CD14-positive monocyte (primary cell): Measurements from ENCODE around the gene TAF7. TPM values are rescaled to one million over a fixed set of nuclear protein-coding genes. Genes with fewer than 3 reads are reported as not detected.

Experiments used
- DNase-seq, 3 donors: peaks; one replicate each; pipeline ENCODE4 v3.0.0-alpha.2; 2011 to 2022
- H2AFZ ChIP-seq: 2 replicates; pipeline ENCODE4 v1.6.0; 2012; ENCODE audit warnings: mild to moderate bottlenecking, low read depth, low read length, inconsistent platforms; ENCODE audit not compliant: insufficient read depth, poor library complexity, severe bottlenecking
- H3K27ac ChIP-seq, 2 donors: 1 replicate in 1 of 2; 2 replicates in 1 of 2; pipeline ENCODE4 v1.5.1; 2012 to 2013; ENCODE audit warnings: low read length in 2 of 2, control low read depth in 1 of 2, inconsistent platforms in 1 of 2, low read depth in 1 of 2, mild to moderate bottlenecking in 1 of 2
- H3K27me3 ChIP-seq, 2 donors: one replicate each; pipeline versions ENCODE4 v1.6.0 to v1.6.1; 2011 to 2013; ENCODE audit warnings: low read length in 2 of 2; ENCODE audit not compliant: control insufficient read depth in 2 of 2, insufficient read depth in 2 of 2
- H3K36me3 ChIP-seq, 2 donors: replicated peaks in 1 of 2; 1 replicate in 1 of 2; 2 replicates in 1 of 2; pipeline versions ENCODE4 v1.5.1 to v1.6.1; 2012 to 2013; ENCODE audit warnings: low read length in 2 of 2, control low read depth in 1 of 2, inconsistent platforms in 1 of 2, mild to moderate bottlenecking in 1 of 2; ENCODE audit not compliant: insufficient read depth in 2 of 2, control insufficient read depth in 1 of 2
- H3K4me1 ChIP-seq, 2 donors: 1 replicate in 1 of 2; 2 replicates in 1 of 2; pipeline versions ENCODE4 v1.5.1 to v1.6.1; 2012 to 2013; ENCODE audit warnings: low read length in 2 of 2, control low read depth in 1 of 2, inconsistent platforms in 1 of 2, mild to moderate bottlenecking in 1 of 2, moderate library complexity in 1 of 2; ENCODE audit not compliant: insufficient read depth in 2 of 2, control insufficient read depth in 1 of 2
- H3K4me2 ChIP-seq: replicated peaks from 2 replicates; pipeline ENCODE3; 2012; ENCODE audit warnings: low read length, moderate library complexity, mild to moderate bottlenecking; ENCODE audit not compliant: poor library complexity, severe bottlenecking; ENCODE audit errors: extremely low read depth
- H3K4me3 ChIP-seq, 3 experiments: fragments of 200-600 bp in 1 of 3; sonication (generic) in 1 of 3; replicated peaks in 1 of 3; 1 replicate in 2 of 3; 2 replicates in 1 of 3; pipeline ENCODE4 v1.5.1; 2011 to 2013; ENCODE audit warnings: low read length in 3 of 3, mild to moderate bottlenecking in 3 of 3, control low read depth in 2 of 3, low read depth in 2 of 3, inconsistent platforms in 1 of 3, moderate library complexity in 1 of 3
- H3K79me2 ChIP-seq: 2 replicates; pipeline ENCODE4 v1.6.0; 2012; ENCODE audit warnings: mild to moderate bottlenecking, control low read depth, inconsistent platforms, low read length, moderate library complexity; ENCODE audit not compliant: insufficient read depth
- H3K9ac ChIP-seq: 2 replicates; pipeline ENCODE4 v1.6.0; 2017; ENCODE audit warnings: low read length, mild to moderate bottlenecking; ENCODE audit not compliant: insufficient read depth, poor library complexity, severe bottlenecking
- H3K9me3 ChIP-seq, 2 donors: replicated peaks in 1 of 2; 1 replicate in 1 of 2; 2 replicates in 1 of 2; pipeline versions ENCODE4 v1.5.1 to v1.6.1; 2012 to 2013; ENCODE audit warnings: low read length in 2 of 2, control low read depth in 1 of 2; ENCODE audit not compliant: control insufficient read depth in 1 of 2, insufficient read depth in 1 of 2
- H4K20me1 ChIP-seq: 2 replicates; pipeline ENCODE4 v1.6.0; 2012; ENCODE audit warnings: mild to moderate bottlenecking, low read length, control low read depth, moderate library complexity; ENCODE audit not compliant: insufficient read depth
- H3K27ac Mint-ChIP-seq, 7 donors: one replicate each; pipeline ENCODE4 v1.8.0; 2020; ENCODE audit warnings: mild to moderate bottlenecking in 7 of 7, mixed read lengths in 7 of 7, moderate library complexity in 6 of 7, inconsistent platforms in 2 of 7
- H3K27me3 Mint-ChIP-seq, 3 donors: one replicate each; pipeline ENCODE4 v1.8.0; 2021 to 2022; ENCODE audit warnings: low read depth in 3 of 3, mild to moderate bottlenecking in 3 of 3, mixed read lengths in 3 of 3, moderate library complexity in 3 of 3, inconsistent platforms in 1 of 3
- H3K36me3 Mint-ChIP-seq, 2 donors: one replicate each; pipeline ENCODE4 v1.8.0; 2020; ENCODE audit warnings: mixed read lengths in 2 of 2, inconsistent platforms in 1 of 2, mild to moderate bottlenecking in 1 of 2
- H3K4me1 Mint-ChIP-seq: one replicate; pipeline ENCODE4 v1.8.0; 2020; ENCODE audit warnings: mild to moderate bottlenecking, mixed read lengths
- H3K4me3 Mint-ChIP-seq, 2 donors: one replicate each; pipeline ENCODE4 v1.8.0; 2020; ENCODE audit warnings: mild to moderate bottlenecking in 2 of 2, mixed read lengths in 2 of 2, moderate library complexity in 1 of 2
- H3K9me3 Mint-ChIP-seq, 7 donors: one replicate each; pipeline ENCODE4 v1.8.0; 2020 to 2022; ENCODE audit warnings: mixed read lengths in 7 of 7, mild to moderate bottlenecking in 6 of 7, moderate library complexity in 6 of 7, inconsistent platforms in 2 of 7
- WGBS: methylation state at CpG from one replicate; pipeline ENCODE4 v1.1.5; 2013; ENCODE audit warnings: missing lambda C conversion rate; ENCODE audit not compliant: insufficient coverage; 5-methylcytosine and 5-hydroxymethylcytosine counted together
- intact Hi-C, 2 donors: fragments of 100-400 bp; cut with micrococcal nuclease; formaldehyde crosslinking; loops; one replicate each; pipeline versions ENCODE4 v1.15.0 to v1.15.1; 2023
- polyA plus RNA-seq, 3 donors: library from polyadenylated mRNA; depleted of rRNA in 1 of 3; unstranded in 2 of 3; stranded (reverse) in 1 of 3; fragments of 300-500 nt in 2 of 3; fragments of >200 nt in 1 of 3; fragmentation: Illumina TruSeq in 2 of 3; gene quantifications; 1 replicate in 2 of 3; 2 replicates in 1 of 3; pipeline ENCODE4 v1.2.3, GENCODE V29; 2012 to 2021
- TF ChIP-seq, protein P1 (sequence below): fragments of 200-600 bp; IDR thresholded peaks from one replicate; pipeline ENCODE4 v1.8.0; 2022; ENCODE audit warnings: antibody characterized with exemption, mild to moderate bottlenecking

The TAF7 gene
- polyA plus RNA-seq, 3 donors, result 11.8 to 57.5 (median 52.7) TPM

GRCh38 chr5:141366016-141366896 lies 45.7 kb upstream of the TAF7 start:
- peaks cover 57 to 97% of the 10 kb centered on the region in 2 donors for H3K27me3 ChIP-seq
- DNase-seq, result no peak
- TF ChIP-seq, protein P1, sequence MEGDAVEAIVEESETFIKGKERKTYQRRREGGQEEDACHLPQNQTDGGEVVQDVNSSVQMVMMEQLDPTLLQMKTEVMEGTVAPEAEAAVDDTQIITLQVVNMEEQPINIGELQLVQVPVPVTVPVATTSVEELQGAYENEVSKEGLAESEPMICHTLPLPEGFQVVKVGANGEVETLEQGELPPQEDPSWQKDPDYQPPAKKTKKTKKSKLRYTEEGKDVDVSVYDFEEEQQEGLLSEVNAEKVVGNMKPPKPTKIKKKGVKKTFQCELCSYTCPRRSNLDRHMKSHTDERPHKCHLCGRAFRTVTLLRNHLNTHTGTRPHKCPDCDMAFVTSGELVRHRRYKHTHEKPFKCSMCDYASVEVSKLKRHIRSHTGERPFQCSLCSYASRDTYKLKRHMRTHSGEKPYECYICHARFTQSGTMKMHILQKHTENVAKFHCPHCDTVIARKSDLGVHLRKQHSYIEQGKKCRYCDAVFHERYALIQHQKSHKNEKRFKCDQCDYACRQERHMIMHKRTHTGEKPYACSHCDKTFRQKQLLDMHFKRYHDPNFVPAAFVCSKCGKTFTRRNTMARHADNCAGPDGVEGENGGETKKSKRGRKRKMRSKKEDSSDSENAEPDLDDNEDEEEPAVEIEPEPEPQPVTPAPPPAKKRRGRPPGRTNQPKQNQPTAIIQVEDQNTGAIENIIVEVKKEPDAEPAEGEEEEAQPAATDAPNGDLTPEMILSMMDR, result no peak
- H3K4me1 ChIP-seq, result no peaks in the 10 kb centered on the region
- no peak overlapping the region for H3K4me3 ChIP-seq
- H3K4me1 Mint-ChIP-seq, result peaks cover 8% of the 10 kb centered on the region
- no peaks in the 10 kb centered on the region for H3K79me2 ChIP-seq
- peaks cover 41 to 79% (median 70%) of the 10 kb centered on the region in 7 donors for H3K9me3 Mint-ChIP-seq
- H3K4me2 ChIP-seq, result no peak overlapping the region
- WGBS, result 36% methylated on average over 31 of the region's 46 CpGs
- H3K9ac ChIP-seq, result no peak overlapping the region
- peaks cover 11 to 14% of the 10 kb centered on the region in 2 donors for H3K36me3 Mint-ChIP-seq
- no peak overlapping the region for H2AFZ ChIP-seq
- H3K4me3 Mint-ChIP-seq, result peak overlapping the region in 1 of 2 donors; percentile 71
- intact Hi-C loops, result no loop called here
- H3K9me3 ChIP-seq, result peaks cover 52 to 68% of the 10 kb centered on the region in 2 donors
- H3K27me3 Mint-ChIP-seq, result peaks cover 70 to 80% (median 78%) of the 10 kb centered on the region in 3 donors
- no peaks in the 10 kb centered on the region for H3K36me3 ChIP-seq
- H3K27ac ChIP-seq, result no peak overlapping the region
- H4K20me1 ChIP-seq, result no peaks in the 10 kb centered on the region
- H3K27ac Mint-ChIP-seq, result no peak overlapping the region

DNA sequence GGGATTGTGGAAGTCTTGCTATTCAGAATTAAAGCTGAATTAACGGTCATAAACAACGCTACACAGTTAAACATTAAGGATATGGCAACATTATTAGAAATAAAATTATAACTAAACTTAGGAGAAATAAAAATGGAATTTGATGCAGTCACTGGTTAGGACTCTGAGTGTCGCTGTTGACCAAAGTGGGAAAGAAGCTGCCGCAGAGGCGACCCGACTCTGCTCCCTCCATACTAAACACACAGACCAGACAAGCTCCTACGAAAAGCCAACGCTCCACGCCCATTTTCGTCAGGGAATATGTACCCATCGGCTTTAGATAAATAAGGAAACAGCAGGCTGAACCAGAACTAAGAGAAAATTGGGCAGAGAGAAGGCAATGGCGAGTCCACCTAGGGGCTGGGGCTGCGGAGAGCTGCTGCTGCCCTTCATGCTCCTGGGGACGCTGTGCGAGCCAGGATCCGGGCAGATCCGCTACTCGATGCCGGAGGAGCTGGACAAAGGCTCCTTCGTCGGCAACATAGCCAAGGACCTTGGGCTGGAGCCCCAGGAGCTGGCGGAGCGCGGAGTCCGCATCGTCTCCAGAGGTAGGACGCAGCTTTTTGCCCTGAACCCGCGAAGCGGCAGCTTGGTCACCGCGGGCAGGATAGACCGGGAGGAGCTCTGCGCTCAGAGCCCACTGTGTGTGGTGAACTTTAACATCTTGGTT lies 43.5 kb upstream of the TAF7 start, which contains the start of gene PCDHGA5:
Gene PCDHGA5, plus strand, starts transcription at position 211 of the 709 bp plus-strand sequence. Its CDS starts 169 bp downstream, at position 380.
- H3K9me3 Mint-ChIP-seq, result peaks cover 43 to 80% (median 72%) of the 10 kb centered on the region in 7 donors
- intact Hi-C loops, result no loop called here

More for the DNA sequence above, 43.5 kb upstream of the TAF7 start, which contains the start of gene PCDHGA5:
- no peaks in the 10 kb centered on the region for H4K20me1 ChIP-seq
- no peak within 1 kb of the TSS for H3K4me3 ChIP-seq
- 29% methylated on average over 31 of the region's 34 CpGs for WGBS
- H3K79me2 ChIP-seq, result no peaks in the 10 kb centered on the region
- no peaks in the 10 kb centered on the region for H3K4me1 ChIP-seq
- no peak within 1 kb of the TSS for H3K4me2 ChIP-seq
- H3K27ac ChIP-seq, result no peak within 1 kb of the TSS
- H3K27me3 Mint-ChIP-seq, result peaks cover 70 to 77% (median 72%) of the 10 kb centered on the region in 3 donors
- H3K27ac Mint-ChIP-seq, result no peak within 1 kb of the TSS
- H3K4me1 Mint-ChIP-seq, result peaks cover 2% of the 10 kb centered on the region
- no peak within 1 kb of the TSS for H3K9ac ChIP-seq
- H3K27me3 ChIP-seq, result peaks cover 53 to 94% of the 10 kb centered on the region in 2 donors
- TF ChIP-seq, protein P1, result no peak
- H3K9me3 ChIP-seq, result peaks cover 55 to 72% of the 10 kb centered on the region in 2 donors
- H3K36me3 ChIP-seq, result no peaks in the 10 kb centered on the region
- peaks cover 16 to 20% of the 10 kb centered on the region in 2 donors for H3K36me3 Mint-ChIP-seq
- no peak within 1 kb of the TSS for H2AFZ ChIP-seq
- no peak for DNase-seq
- H3K4me3 Mint-ChIP-seq, result peak within 1 kb of the TSS in 1 of 2 donors; percentile 71
